Suprapubic skin (tissue), 3 donors: ENCODE results near the gene VWA3B.

ENCODE experiments used
- CTCF ChIP-seq, 2 donors: fragments of 200-600 bp in 1 of 2; fragments of 450-650 bp in 1 of 2; sonication (generic) in 1 of 2; IDR thresholded peaks; one replicate each; pipeline ENCODE4 v1.5.1; 2016 to 2019; ENCODE audit warnings: antibody characterized with exemption in 2 of 2, mild to moderate bottlenecking in 1 of 2, moderate library complexity in 1 of 2
- POLR2AphosphoS5 ChIP-seq, 3 donors: sonication (generic); formaldehyde crosslinking; IDR thresholded peaks; one replicate each; pipeline ENCODE4 v1.6.1; 2017; ENCODE audit warnings: antibody characterized with exemption in 3 of 3

GRCh38 chr2:98341241-98341640 is 254.3 kb downstream of the VWA3B start:
- TF ChIP-seq POLR2AphosphoS5 (IDR thresholded peaks at IDR 0.05) (no peak), CTCF (IDR thresholded peaks at IDR 0.05) (no peak)
